Fibroblast of villous mesenchyme (primary cell): ENCODE data around the gene SFTPA1. TPM values are rescaled to one million over a fixed set of nuclear protein-coding genes. Genes with fewer than 3 reads are reported as not detected.
"Not testable (repeated sequence)": the region's sequence is repeated elsewhere in the genome, so short reads cannot be mapped to it uniquely, and the experiment has no call there.

Experiments
- DNase-seq: peaks from one replicate; pipeline ENCODE4 v3.0.0-alpha.2; 2010; ENCODE audit warnings: low read depth
- H3K4me3 ChIP-seq: 2 replicates; pipeline ENCODE4 v1.5.1; 2011; ENCODE audit warnings: low read depth, mild to moderate bottlenecking, low read length
- total RNA-seq: library from RNA; depleted of rRNA; stranded (reverse); fragments of >200 nt; gene quantifications from 2 replicates; pipeline ENCODE4 v1.2.3, GENCODE V29; 2012
- TF ChIP-seq, protein P1 (sequence below): IDR thresholded peaks from 2 replicates; pipeline ENCODE4 v1.5.1; 2012; ENCODE audit warnings: low read depth, mild to moderate bottlenecking, low read length; ENCODE audit not compliant: insufficient read depth

The SFTPA1 gene
- total RNA-seq, 1 donor: not detected

DNA sequence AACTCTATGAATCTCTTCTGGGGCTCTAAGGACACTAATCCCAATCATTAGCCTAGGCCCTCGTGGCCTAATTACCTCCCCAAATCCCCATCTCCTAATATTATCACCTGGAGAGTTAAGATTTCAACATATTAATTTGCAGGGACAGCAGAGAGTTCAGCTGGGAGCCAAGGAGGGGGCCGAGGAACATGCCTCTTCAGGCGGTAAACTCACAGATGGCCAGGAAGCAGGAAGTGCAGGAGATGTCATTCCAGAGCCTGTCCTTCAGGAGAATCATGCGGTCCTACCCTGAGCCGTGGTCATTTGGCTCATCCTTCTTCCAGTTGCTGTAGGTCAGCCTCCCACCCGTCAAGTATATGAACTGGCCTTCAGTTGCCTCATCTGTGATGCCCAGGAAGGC lies 28.6 kb upstream of the SFTPA1 start:
- H3K4me3 ChIP-seq: no peak overlapping the region
- TF ChIP-seq, protein P1, sequence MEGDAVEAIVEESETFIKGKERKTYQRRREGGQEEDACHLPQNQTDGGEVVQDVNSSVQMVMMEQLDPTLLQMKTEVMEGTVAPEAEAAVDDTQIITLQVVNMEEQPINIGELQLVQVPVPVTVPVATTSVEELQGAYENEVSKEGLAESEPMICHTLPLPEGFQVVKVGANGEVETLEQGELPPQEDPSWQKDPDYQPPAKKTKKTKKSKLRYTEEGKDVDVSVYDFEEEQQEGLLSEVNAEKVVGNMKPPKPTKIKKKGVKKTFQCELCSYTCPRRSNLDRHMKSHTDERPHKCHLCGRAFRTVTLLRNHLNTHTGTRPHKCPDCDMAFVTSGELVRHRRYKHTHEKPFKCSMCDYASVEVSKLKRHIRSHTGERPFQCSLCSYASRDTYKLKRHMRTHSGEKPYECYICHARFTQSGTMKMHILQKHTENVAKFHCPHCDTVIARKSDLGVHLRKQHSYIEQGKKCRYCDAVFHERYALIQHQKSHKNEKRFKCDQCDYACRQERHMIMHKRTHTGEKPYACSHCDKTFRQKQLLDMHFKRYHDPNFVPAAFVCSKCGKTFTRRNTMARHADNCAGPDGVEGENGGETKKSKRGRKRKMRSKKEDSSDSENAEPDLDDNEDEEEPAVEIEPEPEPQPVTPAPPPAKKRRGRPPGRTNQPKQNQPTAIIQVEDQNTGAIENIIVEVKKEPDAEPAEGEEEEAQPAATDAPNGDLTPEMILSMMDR: no peak
- no peak for DNase-seq

DNA sequence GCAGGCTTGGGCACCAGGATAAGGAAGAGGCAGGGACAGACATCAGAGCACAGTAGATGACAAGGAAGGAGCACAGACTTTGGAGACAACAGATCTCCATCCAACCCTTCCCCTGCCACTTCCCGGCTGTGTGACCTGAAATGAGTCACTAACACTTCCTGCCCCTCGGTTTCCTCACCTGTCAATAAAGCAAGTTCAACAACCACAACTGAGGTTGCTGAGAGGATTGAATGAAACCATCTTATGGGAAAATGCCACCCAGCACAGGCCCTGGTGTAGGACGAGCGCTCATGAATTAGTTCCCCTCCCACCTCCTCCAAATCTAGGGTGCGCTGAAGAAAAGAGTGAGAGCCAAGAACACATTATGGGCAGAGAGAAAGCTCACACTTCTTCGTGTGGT lies 27.8 kb upstream of the SFTPA1 start:
- DNase-seq, H3K4me3 ChIP-seq: not testable (repeated sequence)

DNA sequence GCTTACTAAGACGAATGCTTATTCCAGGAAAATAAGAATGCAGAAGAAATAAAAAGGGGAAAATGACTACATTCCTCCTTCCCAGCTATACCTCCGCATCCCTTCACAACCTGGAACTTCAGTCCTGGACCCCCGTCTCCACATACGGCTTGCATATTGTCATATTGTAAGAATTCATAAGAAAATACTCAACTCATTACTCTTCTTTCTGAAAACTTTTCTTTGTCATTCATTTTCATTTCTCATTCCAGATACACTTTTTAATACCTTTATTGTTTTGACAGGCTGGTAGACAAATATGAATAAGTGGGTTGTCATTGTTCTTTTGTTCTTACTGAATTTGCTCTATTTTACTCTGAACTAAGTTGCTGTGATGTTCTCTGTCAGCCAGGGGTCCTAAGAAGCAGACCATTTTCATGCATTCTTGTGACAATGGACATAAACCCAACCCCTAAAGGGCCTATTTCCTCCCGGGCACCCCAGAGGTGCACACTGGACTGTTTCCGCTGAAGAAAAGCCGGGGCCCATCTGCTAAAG lies 27.2 kb upstream of the SFTPA1 start:
- TF ChIP-seq, protein P1: no peak
- no peak for DNase-seq

DNA sequence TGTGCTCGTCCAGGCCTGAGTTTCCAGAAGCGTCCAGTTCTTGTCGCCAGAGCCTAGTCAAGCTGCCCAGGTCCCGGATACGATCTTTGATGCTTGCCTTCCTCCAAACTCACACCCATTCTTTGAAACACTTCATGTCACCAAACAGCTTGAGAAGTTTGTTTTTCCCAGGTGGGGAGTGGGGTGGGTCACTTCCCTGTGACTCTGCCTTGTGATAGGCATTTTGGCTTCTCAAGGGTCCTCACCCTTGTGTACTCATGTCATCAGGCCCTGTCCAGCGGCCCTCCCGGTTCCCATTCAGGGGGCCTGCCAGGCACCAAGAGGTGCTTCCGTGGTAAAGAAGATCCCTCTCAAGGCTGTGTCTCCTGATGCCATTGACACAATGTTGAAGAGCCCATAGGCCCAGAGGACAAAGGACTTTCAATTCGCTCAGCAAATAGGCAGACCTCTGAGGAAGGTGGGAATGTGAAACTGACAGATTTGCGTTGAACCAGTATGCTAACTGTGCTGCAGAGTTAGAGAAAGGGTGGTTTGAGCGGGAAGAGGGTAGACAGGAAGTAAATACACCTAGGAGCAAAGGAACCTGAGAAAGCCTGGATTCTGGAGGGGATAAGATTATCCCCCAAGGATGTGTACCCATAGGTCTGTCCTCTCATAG lies 24.7 kb upstream of the SFTPA1 start:
- H3K4me3 ChIP-seq: no peak overlapping the region
- no peak for DNase-seq
- TF ChIP-seq, protein P1: no peak

More for the DNA sequence above, 27.2 kb upstream of the SFTPA1 start:
- H3K4me3 ChIP-seq: no peak overlapping the region

DNA sequence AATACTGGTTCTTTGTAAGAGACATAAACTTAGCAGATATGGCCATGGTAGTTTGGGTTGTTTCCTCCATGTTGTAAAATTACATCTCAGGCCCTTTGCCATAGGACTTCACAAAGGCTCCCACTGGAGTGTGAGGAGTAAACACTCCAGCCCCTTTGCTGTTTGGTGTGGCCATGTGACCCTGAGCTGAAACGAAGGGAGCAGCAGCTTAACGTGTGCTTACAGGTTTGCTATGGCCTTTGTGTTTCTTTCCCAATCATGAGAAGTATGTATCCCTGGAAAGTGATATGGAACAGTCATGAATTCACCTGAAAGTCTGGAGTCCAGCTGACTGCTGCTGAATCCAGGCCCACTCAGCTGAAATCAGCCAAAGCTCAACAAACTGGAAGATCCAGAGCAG lies 23.8 kb upstream of the SFTPA1 start:
- H3K4me3 ChIP-seq: no peak overlapping the region
- TF ChIP-seq, protein P1: no peak
- no peak for DNase-seq

DNA sequence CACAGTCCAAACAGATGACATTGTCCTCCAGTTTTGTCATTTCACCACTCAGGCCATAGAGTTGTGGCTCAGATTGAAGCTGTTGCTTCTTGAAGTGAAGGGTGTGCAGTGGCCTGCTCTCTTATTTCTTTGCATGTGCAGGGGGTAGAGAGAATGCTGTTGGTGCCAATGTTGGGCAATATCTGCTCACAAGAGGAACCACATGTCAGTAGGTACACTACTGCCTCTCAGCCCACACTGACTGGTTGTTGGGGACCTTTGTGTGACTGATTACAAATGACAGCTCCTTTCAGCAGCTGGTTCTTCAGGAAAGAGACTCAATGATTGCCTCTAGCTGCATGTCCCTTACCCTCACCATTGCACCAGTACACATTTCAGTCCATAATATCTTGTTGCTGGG lies 21.9 kb upstream of the SFTPA1 start:
- TF ChIP-seq, protein P1: no peak
- no peak for DNase-seq
- no peak overlapping the region for H3K4me3 ChIP-seq

DNA sequence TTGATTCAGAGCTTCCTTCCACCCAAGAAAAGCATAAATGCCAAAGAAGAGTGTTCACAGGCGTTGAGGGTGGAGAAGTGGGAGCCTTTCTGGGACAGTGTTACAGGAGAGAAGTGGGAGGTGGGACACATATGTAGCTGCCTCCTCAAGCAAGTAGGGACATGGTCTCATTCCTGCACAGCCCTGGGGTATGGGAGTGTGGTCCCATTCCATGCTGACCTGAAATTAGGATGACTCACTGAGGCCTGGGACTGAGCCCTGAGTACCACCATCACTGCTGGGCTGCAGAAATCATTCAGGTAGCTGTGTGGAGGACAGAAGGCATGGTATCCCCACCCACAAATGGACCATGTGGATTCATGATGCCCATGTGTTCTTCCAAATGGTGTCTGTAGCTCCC lies 17.4 kb upstream of the SFTPA1 start:
- TF ChIP-seq, protein P1: no peak
- no peak for DNase-seq
- no peak overlapping the region for H3K4me3 ChIP-seq

DNA sequence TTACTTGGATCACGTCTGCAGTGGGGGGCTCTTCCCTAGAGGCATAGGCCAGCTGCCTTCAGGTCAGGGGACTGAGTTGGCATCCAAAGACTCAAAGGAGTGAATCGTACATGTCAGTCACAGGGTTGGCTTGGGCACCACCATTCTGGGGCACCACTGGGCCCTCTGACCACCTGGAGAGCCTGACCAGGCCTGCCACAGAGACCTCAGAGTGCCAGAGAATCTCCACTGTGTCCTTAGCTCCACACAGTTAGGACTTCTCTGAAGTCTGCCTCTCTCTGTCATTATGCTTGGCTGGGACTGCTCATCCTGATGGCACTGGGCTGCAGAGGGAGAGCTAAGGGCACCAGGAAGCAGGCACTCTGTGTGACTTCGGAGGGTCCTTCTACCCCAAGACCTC lies 16.2 kb upstream of the SFTPA1 start:
- DNase-seq, H3K4me3 ChIP-seq: not testable (repeated sequence)
